ENCODE data around the gene CYB561.

GRCh38 chr17:63458478-63458877 lies 12.4 kb upstream of the CYB561 start:
- no peak for TF ChIP-seq CTCF (IDR thresholded peaks at IDR 0.05)
- no peak for TF ChIP-seq EZH2 (IDR thresholded peaks at IDR 0.05; ENCODE audit: borderline replicate concordance, insufficient read depth, low read depth, low read length, poor library complexity, severe bottlenecking)
